ENCODE data around the gene STAG1.
"Not testable (repeated sequence)": the region's sequence is repeated elsewhere in the genome, so short reads cannot be mapped to it uniquely, and the experiment has no call there.

STAG1 gene

DNA sequence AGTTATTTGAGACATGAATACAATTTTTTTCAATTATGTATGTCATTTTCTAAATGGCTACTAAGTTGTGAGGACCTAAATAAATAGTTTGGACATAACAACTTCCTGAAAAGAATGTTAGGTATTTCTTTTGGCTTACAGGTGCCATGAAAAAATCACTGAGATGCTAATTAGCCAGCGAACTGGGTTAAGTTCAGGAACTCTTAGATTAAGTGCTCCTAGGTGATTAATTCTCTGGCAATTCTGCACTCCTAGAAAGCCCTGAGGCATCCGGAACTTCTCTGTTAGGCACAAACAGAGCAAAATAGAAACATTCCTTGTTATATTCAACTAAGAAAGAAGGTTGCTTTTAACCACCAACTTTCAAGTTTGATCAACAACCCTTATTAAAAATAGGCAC, 192.3 kb downstream of the STAG1 start:
- H3K27ac ChIP-seq: no peak overlapping the region
- intact Hi-C loops (cut with DNase I; ENCODE audit: low total_unique reads): no loop called here
- H3K9me3 ChIP-seq: no peaks in the 10 kb centered on the region
- no peak for DNase-seq
- TF ChIP-seq, protein P1, sequence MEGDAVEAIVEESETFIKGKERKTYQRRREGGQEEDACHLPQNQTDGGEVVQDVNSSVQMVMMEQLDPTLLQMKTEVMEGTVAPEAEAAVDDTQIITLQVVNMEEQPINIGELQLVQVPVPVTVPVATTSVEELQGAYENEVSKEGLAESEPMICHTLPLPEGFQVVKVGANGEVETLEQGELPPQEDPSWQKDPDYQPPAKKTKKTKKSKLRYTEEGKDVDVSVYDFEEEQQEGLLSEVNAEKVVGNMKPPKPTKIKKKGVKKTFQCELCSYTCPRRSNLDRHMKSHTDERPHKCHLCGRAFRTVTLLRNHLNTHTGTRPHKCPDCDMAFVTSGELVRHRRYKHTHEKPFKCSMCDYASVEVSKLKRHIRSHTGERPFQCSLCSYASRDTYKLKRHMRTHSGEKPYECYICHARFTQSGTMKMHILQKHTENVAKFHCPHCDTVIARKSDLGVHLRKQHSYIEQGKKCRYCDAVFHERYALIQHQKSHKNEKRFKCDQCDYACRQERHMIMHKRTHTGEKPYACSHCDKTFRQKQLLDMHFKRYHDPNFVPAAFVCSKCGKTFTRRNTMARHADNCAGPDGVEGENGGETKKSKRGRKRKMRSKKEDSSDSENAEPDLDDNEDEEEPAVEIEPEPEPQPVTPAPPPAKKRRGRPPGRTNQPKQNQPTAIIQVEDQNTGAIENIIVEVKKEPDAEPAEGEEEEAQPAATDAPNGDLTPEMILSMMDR (IDR thresholded peaks at IDR 0.05): no peak
- no peaks in the 10 kb centered on the region for H3K36me3 ChIP-seq
- no peaks in the 10 kb centered on the region for H3K27me3 ChIP-seq
- H3K4me1 ChIP-seq: no peaks in the 10 kb centered on the region
- H3K4me3 ChIP-seq: no peak overlapping the region

DNA sequence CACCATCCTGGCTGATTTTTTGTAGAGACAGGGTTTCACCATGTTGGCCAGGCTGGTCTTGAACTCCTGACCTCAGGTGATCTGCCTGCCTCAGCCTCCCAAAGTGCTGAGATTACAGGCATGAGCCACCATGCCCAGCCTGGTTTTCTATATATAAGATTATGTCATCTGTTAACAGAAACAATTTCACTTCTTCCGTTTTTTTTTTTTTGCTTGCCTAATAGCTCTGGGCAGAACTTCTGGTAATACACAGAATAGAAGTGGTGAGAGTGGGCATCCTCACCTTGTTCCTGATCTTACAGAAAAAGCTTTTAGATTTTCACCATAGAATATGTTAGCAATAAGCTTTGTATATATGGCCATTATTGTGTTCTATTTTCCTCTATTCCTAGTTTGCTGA, 202.7 kb downstream of the STAG1 start:
- intact Hi-C loops (cut with DNase I; ENCODE audit: low total_unique reads); H3K27ac ChIP-seq: not testable (repeated sequence)

DNA sequence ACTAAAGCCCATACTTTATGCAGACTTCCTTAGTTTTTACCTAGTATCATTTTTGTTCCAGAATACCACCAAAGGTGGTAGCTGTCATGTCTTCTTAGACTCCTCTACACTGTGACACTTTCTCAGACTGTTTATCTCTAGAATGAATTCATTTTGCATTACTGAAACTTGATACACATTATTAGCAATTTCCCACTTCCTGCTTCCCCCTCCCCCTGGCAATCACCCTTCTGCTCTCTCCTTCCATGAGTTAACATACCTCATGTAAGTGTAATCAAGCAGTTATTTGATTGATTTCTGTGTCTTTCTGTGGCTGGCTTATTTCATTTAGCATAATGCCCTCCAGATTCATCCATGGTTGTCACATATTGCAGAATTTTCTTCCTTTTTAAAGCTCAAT, 204.9 kb downstream of the STAG1 start:
- no peaks in the 10 kb centered on the region for H3K9me3 ChIP-seq
- no peak overlapping the region for H3K27ac ChIP-seq
- no peak overlapping the region for H3K4me3 ChIP-seq
- DNase-seq: no peak
- TF ChIP-seq, protein P1 (IDR thresholded peaks at IDR 0.05): no peak
- H3K36me3 ChIP-seq: peaks cover 0 to 7% (median 5%) of the 10 kb centered on the region in 3 donors
- no peaks in the 10 kb centered on the region for H3K27me3 ChIP-seq
- H3K4me1 ChIP-seq: peaks cover 0 to 6% (median 0%) of the 10 kb centered on the region in 4 donors
- intact Hi-C loops (cut with DNase I; ENCODE audit: low total_unique reads): no loop called here

More for the DNA sequence above, 202.7 kb downstream of the STAG1 start:
- not testable (repeated sequence) for DNase-seq, H3K27me3 ChIP-seq, H3K9me3 ChIP-seq, H3K36me3 ChIP-seq, H3K4me3 ChIP-seq, H3K4me1 ChIP-seq

DNA sequence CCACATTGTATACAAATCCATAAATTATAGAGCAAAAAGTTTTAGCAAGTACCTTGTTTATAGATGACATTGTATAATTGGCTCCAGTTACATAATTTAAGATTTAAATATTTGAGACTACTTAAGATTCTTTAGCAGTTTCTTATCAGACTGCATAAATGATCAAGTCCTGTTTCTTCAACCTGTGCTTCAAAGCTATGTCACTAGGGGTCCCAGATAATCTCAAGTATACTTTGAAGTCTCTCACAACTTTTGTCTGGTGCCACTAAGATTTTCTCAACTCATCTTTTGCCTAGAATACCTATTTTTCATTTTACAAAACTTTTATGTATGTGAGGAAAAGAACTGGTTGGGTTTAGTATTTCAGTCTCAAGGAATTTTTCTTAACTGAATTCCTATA, 205.5 kb downstream of the STAG1 start:
- H3K36me3 ChIP-seq: peaks cover 0 to 6% (median 4%) of the 10 kb centered on the region in 3 donors
- TF ChIP-seq, protein P1 (IDR thresholded peaks at IDR 0.05): no peak
- no peak overlapping the region for H3K27ac ChIP-seq
- H3K4me3 ChIP-seq: no peak overlapping the region
- no peaks in the 10 kb centered on the region for H3K27me3 ChIP-seq
- H3K4me1 ChIP-seq: peaks cover 0 to 6% (median 0%) of the 10 kb centered on the region in 4 donors
- DNase-seq: no peak
- intact Hi-C loops (cut with DNase I; ENCODE audit: low total_unique reads): no loop called here
- H3K9me3 ChIP-seq: no peaks in the 10 kb centered on the region

DNA sequence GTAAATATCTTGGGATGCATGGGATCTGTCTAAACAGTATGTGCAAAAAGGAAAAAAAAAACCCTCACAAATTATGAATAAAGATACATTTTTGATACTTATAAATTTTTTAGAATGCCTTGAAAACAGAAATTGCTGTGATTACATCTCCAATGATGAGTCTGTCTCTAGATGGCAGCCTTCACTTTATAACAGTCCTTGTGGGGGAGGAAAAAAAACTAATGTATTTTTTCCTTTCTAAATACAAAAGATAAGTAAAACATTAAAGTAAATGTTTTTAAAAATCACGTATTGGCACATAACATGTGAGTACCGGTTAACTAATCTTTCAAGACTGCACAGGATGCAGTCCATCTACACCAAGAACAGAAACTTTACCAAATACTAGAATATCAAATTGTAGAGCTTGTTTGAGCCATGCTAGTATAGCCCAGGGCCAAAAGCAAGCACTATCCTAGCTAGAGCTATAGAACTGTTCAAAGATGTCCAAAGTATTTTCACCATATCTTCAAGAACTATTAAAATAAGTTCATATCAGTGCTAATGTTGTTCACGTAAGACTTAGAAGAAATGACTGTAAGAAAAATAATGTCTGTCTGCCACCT, 206.4 kb downstream of the STAG1 start:
- Histone ChIP-seq H3K36me3 (no peaks in the 10 kb centered on the region), H3K27me3 (no peaks in the 10 kb centered on the region), H3K9me3 (no peaks in the 10 kb centered on the region), H3K4me3 (no peak overlapping the region), H3K4me1 (peaks cover 0 to 6% (median 0%) of the 10 kb centered on the region in 4 donors), H3K27ac (no peak overlapping the region)
- intact Hi-C loops (cut with DNase I; ENCODE audit: low total_unique reads): no loop called here
- TF ChIP-seq, protein P1 (IDR thresholded peaks at IDR 0.05): no peak
- DNase-seq: no peak

DNA sequence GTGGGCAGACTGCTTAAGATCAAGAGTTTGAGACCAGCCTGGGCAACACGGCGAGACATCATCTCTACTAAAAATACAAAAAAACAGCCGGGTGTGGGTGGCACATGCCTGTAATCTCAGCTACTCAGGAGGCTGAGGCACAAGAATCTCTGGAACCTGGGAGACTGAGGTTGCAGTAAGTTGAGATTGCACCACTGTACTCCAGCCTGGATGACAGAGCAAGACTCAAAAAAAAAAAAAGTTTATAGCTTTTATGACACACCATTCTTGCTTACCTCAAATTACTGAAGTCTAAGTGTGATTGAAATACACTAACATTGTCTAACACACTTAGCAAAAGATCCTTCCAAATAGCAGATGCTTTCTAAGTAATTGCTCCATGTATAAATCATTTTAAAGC, 207.6 kb downstream of the STAG1 start:
- TF ChIP-seq, protein P1 (IDR thresholded peaks at IDR 0.05): no peak
- H3K4me3 ChIP-seq: no peak overlapping the region
- intact Hi-C loops (cut with DNase I; ENCODE audit: low total_unique reads): no loop called here
- peaks cover 0 to 6% (median 0%) of the 10 kb centered on the region in 4 donors for H3K4me1 ChIP-seq
- H3K27me3 ChIP-seq: no peaks in the 10 kb centered on the region
- no peak for DNase-seq
- H3K27ac ChIP-seq: no peak overlapping the region
- no peaks in the 10 kb centered on the region for H3K36me3 ChIP-seq
- no peaks in the 10 kb centered on the region for H3K9me3 ChIP-seq

All from tibial artery (tissue), 4 donors.